Activated T-helper 1 cell treated with Interleukin-2 at 50 U/mL for 16 hours (primary cell): ENCODE measurements around the gene FAM133A.

Experiments
- DNase-seq: peaks from one replicate; pipeline ENCODE4 v3.0.0-alpha.2; 2020; ENCODE audit warnings: low read depth

The FAM133A gene

GRCh38 chrX:93673869-93674271, at the start of gene FAM133A:
Gene FAM133A, plus strand, starts transcription at chrX:93674206. Its CDS starts 35,214 bp downstream, at chrX:93709420.
- no peak for DNase-seq

GRCh38 chrX:93637591-93637990, 36.4 kb upstream of the FAM133A start:
- no peak for DNase-seq

GRCh38 chrX:93649381-93649780, 24.6 kb upstream of the FAM133A start:
- no peak for DNase-seq

GRCh38 chrX:93660575-93660974, 13.4 kb upstream of the FAM133A start:
- no peak for DNase-seq

- DNase-seq: peak; percentile 41
Measured at GRCh38 chrX:93673056-93673868, 744 bp upstream of the FAM133A start, which contains the start of gene NAP1L3. Gene NAP1L3, minus strand, starts transcription at chrX:93673578. Its CDS starts 274 bp downstream, at chrX:93673304.

GRCh38 chrX:93695981-93696380, 22.0 kb downstream of the FAM133A start:
- no peak for DNase-seq

- no peak for DNase-seq
Measured at GRCh38 chrX:93703701-93704100, 29.7 kb downstream of the FAM133A start.

- DNase-seq: no peak
Measured at GRCh38 chrX:93711076-93711475, 37.1 kb downstream of the FAM133A start.

- DNase-seq: no peak
Measured at GRCh38 chrX:93741811-93742210, 67.8 kb downstream of the FAM133A start.

- no peak for DNase-seq
Measured at GRCh38 chrX:93760163-93760562, 86.2 kb downstream of the FAM133A start.
